ENCODE results near the gene PRR29.
A peak's percentile ranks its signal among the peaks of the same experiment; 100 is the strongest.

Gene PRR29

GRCh38 chr17:63998050-63998720, at the start of gene PRR29:
TSS of gene PRR29 (plus strand) at chr17:63998351. CDS start at chr17:63998365, 14 bp downstream.
- DNase-seq (ENCODE audit: low spot score): peak; percentile 33

GRCh38 chr17:63948521-63948920, 49.6 kb upstream of the PRR29 start:
- no peak for DNase-seq (ENCODE audit: low spot score)

- no peak for DNase-seq (ENCODE audit: low spot score)
Observed at GRCh38 chr17:63949576-63950250, 48.4 kb upstream of the PRR29 start.

DNA sequence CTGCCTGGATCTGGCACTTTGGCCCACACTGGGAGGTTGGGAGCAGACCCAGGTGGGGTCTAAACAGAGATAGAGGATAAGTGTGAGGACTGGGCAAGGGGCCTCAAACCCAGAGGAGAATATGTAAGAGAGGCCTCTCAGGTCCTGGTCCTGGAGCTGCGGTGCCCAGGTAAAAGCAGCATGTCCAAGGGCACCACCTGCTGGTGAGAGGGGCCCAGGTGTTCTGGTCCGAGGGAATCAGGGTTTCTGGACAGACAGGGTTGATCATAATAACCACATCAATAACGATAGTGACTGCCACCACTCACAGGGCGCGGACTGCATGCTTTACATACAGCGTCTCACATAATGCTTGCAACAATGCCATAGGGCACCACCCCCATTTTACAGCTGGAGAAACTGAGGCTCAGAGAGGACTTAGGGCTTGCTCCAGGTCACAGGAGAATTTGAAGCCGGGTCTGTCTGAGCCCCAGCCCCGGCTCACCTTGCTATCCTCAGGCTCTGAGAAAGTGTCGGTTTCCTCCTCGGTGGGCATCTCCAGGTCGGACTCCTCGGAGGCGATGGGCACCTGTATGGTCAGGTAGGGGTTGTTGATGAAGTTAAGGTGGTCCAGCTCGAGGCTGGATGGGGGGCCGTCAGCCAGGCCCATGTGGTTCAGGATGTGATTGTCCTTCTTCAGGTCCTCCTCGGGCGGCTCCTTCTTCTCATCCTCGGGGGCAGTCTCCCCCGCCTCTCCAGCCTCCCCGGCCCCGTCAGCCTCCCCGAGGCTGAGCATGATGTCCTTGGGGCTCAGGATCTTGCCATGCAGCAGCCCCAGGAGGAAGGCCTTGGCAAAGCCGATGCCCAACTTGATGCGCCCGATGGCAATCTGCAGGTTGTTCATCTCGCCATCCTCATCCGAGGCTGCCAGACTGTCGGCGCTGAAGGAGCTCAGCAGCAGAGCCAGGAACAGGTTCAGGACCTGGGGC, 46.9 kb upstream of the PRR29 start:
- DNase-seq (ENCODE audit: low spot score): peak; percentile 7

DNA sequence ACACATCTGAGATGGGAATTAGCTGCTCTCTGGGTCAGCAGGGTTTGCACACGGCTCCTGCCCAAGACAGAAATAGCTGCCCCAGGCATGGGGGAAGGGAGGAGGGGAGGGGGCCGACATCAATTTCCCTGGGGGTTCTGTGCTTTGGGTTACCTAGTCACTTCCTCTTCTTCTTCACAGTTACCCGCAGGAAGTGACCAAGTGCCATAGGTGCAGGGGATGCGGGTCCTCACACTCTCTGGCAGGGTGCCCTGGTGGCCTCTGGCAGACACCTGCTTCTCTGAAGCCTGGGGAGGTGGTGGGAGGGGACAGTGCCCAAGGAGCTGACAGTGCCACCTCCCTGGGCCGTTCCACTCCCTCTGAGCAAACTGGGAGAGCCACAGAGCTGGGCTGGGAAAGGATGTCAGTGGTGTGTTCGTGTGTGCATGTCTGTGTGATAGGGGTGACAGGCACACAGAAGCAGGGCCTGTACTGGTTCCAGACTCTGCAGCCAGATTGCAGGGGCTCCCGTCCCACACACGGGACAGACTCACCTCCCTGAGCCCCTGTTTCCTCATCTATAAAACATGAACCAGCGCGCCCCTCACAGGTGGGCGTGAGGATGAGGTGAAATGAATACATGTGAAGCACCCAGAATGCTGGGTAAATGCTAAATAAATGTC, 43.6 kb upstream of the PRR29 start:
- no peak for DNase-seq (ENCODE audit: low spot score)

DNA sequence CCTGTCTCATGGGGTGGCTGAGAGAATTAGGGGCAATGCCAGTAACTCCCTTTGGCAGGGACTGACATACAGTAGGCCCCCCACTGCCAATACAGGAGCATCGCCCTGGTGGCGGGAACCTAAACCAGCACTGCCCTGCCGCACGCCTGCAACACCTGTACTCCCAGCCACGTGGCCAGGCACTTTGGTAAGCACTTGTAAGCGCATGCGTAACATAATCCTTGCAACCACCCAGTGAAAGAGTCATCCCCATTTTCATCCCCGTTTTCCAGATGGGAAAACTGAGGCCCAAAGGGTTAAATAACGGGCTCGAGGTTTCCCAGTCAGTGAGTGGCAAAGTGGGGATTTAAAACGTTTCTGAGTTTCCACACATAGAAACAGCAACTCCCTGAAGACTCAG, 42.9 kb upstream of the PRR29 start:
- no peak for DNase-seq (ENCODE audit: low spot score)

GRCh38 chr17:63955791-63956190, 42.4 kb upstream of the PRR29 start:
- no peak for DNase-seq (ENCODE audit: low spot score)

- DNase-seq (ENCODE audit: low spot score): no peak
Observed at GRCh38 chr17:63956296-63956920, 41.7 kb upstream of the PRR29 start.

DNA sequence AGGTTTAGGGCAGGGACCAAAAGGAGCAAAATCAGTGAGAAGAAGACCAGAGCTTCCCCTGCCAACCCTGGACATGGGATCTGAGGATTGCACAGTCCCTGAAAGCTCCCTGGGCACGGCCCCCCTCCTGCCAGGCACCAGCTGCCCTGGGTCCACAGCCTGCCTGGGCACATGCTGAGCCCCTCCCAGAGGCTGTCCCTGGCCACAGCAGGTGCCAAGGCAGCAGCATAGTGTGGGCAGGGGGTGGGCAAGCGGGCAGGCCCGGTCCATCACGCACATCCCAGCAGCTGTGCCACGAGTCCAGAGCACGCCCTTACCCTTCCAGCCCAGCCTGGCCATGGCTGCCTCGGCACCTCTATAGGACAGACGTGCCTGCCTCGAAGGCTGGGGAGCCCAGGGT, 38.1 kb upstream of the PRR29 start:
- no peak for DNase-seq (ENCODE audit: low spot score)

GRCh38 chr17:63960430-63960829, 37.7 kb upstream of the PRR29 start:
- DNase-seq (ENCODE audit: low spot score): no peak

DNA sequence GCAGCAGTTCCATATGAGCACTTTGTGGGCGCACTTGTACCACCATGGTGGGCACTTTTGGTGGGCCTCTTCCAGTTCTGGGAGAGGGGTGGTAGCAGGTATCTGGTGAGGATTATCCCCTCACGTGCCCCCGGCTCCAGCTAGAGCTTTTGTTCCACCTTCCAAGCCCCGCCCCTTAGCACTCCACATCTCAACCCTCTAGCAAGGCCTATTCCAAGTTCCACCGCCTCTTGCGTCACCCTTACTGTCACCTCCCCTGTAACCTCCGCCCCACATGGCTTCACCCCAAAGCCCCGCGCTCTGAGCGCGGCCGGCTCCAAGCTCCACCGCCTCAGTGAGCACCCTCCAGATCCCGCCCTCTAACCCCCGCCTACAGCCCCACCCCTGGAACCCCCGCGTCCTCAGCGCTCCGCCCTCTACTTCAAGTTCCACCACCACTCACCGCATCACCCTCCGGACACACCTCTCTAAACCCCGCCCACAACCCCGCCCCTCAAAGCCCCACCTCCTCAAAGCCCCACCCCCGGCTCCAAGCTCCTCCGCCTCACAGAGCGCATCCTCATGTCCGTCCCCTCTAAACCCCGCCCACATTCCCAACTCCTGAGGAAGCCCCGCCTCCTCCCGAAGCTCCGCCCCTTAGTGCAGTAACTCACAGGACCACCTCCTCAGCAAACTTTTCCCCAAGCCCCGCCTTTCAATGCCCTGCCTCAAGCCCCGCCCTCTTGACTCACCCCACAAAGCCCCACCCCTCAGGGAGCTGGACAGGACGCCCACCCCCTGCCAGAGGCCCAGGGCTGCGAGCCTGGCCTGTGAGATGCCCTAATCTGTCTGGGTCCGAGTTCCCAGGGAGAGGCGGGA, 36.6 kb upstream of the PRR29 start:
- peak; percentile 34 for DNase-seq (ENCODE audit: low spot score)

- DNase-seq (ENCODE audit: low spot score): no peak
Observed at GRCh38 chr17:63962298-63962744, 35.8 kb upstream of the PRR29 start.

DNA sequence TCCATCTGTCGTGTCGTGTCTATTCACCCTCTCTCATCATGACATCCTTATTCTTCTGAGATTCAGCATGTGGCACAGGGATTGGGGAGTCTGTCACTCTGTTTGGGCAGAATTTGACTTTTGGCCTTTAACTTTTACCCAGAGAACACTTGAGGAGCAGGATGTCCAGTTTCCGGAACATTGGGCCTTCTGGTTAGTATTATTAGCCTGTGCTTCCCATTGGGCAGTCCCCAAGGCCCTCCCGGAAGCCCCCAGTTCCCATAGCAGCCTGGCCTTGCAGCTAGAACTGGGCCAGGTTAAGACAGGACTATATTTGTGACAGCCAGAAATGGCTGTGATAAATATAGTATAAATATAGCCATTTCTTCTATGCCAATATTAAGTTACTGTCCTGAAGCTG, 35.0 kb upstream of the PRR29 start:
- no peak for DNase-seq (ENCODE audit: low spot score)

- DNase-seq (ENCODE audit: low spot score): no peak
Observed at GRCh38 chr17:63966646-63967264, 31.4 kb upstream of the PRR29 start.

DNA sequence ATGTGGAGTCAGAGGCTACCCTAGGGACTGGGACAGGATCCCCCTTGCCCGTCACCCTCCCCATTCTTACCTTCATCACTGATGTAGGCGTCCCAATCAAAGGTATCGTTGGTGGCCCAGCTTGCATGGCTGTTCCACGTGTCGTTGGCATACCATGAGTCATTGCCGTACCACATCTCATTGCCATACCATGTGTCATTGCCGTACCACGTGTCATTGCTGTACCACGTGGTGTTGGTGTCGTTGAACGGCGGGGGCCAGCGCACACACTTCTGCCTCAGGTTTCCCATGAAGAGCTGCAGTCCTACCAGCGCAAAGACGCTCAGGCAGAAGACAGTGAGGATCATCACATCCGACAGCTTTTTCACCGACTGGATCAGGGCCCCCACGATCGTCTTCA, 30.2 kb upstream of the PRR29 start:
- no peak for DNase-seq (ENCODE audit: low spot score)

DNA sequence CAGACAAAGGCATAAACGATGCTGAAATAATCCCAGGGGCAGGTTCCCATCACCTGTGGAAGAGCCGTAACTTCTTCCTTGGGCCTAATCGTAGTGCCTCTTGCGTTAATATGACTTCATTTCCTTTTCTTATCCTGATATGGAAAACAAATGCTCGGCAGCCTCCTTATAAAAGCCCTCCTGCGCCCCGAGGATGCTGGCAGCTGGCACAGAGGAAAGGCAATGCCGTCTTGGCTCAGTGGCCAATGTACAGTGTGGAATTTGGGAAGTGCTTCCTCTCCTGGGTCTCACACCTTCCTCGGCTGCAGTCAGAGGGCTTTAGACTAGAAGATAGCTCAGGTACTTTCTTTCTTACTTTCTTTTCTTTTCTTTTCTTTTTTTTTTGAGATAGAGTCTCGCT, 28.9 kb upstream of the PRR29 start:
- DNase-seq (ENCODE audit: low spot score): no peak

- no peak for DNase-seq (ENCODE audit: low spot score)
Observed at GRCh38 chr17:63972796-63973195, 25.4 kb upstream of the PRR29 start, which contains the start of gene SCN4A. TSS of gene SCN4A (minus strand) at chr17:63972918. CDS start at chr17:63972841, 77 bp downstream.

- no peak for DNase-seq (ENCODE audit: low spot score)
Observed at GRCh38 chr17:63973247-63973646, 24.9 kb upstream of the PRR29 start.

DNA sequence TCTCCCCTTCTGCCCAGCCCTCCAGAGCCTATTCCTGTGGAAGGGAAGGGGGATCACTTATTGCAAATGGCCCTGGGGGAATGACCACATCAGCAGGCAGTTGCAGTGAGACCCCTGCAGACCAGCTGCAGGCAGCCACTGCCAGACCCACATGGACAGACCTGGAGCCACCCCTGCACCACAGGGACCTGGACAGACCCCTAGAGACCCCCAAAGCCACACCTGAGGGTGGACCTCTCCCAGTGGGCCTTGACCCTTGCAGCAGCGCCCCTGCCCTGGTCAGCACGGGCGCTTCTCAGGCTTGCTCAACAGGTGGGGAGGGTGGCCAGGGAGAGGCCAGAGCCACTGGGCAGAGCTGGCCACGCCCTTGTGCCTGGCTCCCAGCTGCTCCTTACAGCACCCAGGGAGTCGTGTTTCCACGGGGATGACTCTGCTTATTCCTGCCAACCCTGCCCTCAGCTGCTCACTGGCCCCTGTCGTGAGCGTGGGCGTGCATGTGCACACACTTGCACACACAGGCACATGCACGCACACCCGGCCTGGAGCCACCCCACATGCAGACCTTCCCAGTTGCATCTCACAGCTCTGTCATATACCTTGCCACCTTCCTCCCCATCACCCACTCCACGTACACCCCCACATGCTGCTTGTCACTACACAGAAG, 24.1 kb upstream of the PRR29 start:
- no peak for DNase-seq (ENCODE audit: low spot score)
